ENCODE measurements around the gene CDK14.
"Not testable (repeated sequence)": the region's sequence is repeated elsewhere in the genome, so short reads cannot be mapped to it uniquely, and the experiment has no call there.

The CDK14 gene

GRCh38 chr7:90923541-90923997, 327.4 kb downstream of the CDK14 start:
- DNase-seq: no peak

DNA sequence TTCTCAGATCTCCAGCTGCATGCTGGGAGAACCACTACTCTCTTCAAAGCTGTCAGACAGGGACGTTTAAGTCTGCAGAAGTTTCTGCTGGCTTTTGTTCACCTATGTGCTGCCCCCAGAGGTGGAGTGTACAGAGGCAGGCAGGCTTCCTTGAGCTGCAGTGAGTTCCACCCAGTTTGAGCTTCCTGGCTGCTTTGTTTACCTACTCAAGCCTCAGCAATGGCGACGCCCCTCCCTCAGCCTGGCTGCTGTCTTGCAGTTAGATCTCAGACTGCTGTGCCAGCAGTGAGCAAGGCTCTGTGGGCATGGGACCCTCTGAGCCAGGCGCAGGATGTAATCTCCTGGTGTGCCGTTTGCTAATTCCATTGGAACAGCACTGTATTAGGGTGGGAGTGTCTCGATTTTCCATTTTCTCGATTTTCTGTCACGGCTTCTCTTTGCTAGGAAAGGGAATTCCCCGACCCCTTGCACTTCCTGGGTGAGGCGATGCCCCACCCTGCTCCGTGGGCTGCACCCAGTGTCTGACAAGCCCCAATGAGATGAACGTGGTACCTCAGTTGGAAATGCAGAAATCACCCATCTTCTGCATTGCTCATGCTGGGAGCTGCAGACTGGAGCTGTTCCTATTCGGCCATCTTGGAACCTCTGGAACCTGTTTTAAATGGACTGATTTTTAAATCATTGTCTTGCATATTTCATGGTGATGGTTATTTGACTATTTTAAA, 332.7 kb downstream of the CDK14 start:
- not testable (repeated sequence) for DNase-seq

- DNase-seq: no peak
These were observed 336.1 kb downstream of the CDK14 start for GRCh38 chr7:90931986-90932916.

- DNase-seq: no peak
These were observed 336.9 kb downstream of the CDK14 start for GRCh38 chr7:90933041-90933440.

GRCh38 chr7:90933984-90934383, 337.9 kb downstream of the CDK14 start:
- no peak for DNase-seq

- no peak for DNase-seq
These were observed 342.2 kb downstream of the CDK14 start for GRCh38 chr7:90938371-90938770.

GRCh38 chr7:90939666-90940065, 343.5 kb downstream of the CDK14 start:
- DNase-seq: no peak

DNA sequence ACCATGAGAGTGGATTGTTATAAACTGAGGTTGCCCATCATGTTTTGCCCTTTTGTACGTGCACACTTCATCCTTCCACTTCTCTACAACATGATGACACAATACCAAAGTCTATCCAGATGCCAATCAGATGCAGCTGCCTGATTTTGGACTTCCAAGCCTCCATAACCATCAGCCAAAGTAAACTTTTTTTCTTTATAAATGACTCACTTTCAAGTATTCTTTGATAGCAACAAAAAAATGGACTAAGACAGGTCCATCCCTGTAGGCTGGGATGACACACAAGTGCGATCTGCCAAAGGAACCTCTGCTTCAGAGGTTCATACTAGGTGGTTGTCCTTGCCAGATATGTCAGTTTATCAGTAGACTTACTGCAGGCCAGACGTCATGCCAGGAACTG, 347.9 kb downstream of the CDK14 start:
- DNase-seq: no peak

- no peak for DNase-seq
These were observed 349.1 kb downstream of the CDK14 start for GRCh38 chr7:90945104-90945787.

GRCh38 chr7:90946730-90947501, 350.8 kb downstream of the CDK14 start:
- no peak for DNase-seq

- no peak for DNase-seq
These were observed 352.0 kb downstream of the CDK14 start for GRCh38 chr7:90948085-90948484.

DNA sequence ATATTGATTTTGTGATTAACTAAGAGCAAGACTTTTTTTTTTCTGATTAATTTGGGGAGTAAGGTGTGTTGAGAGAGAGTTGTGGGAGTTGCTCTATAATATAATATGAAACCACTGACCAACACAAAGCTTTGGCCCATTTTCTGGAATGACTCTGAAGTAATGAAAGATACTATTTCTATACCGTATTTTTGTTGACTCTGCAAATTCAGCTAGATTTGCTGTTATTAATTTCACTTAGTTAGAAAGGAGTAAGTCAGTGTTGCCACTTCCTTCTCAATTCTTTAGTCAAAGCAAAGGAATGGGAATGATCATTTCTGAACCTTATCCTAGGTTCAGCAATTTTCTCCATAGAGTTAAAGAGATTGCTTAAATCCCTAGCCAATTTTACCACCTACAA, 355.1 kb downstream of the CDK14 start:
- no peak for DNase-seq

GRCh38 chr7:90951986-90952954, 356.1 kb downstream of the CDK14 start:
- no peak for DNase-seq

DNA sequence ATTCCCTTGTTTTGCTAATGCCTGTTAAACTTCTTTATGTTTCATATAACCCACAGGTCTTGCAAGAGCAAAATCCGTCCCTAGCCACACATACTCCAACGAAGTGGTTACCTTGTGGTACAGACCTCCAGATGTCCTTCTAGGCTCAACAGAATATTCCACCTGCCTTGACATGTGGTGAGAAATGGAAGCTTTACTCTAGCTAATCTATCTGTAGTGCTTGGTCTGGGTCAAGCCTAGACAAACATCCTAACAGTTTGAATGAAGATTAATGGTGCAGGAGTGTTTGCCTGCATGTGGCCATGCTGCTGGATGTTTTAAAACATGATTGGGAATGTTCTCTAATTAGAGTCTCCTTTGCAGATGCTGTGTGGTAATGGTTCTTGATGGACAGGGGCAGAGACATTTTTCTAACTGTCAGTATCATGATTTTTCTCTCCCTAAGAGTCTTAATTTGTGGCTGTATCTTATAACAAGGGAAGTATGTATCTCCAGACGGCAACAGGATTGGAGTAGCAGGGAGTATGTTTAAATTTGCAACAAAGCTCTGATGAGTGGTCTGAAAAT, 359.6 kb downstream of the CDK14 start:
- DNase-seq: no peak

DNA sequence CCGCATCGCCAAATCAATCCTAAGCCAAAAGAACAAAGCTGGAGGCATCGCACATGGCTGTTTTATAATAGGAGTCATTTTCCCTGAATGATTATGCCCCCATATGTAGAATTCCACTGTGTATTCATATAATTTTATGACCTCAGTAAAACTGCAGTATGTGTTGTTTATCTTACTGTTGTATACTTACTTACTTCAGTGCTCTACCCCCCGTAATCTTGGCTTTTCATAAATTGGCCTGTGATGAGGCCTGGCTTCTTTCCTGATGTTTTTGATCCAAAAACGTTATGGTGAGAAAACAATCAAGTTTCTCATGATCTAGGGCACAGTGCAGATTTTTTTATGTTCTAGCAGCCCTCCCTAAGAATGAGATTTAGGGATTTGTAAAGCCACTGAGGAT, 361.8 kb downstream of the CDK14 start:
- DNase-seq: no peak

DNA sequence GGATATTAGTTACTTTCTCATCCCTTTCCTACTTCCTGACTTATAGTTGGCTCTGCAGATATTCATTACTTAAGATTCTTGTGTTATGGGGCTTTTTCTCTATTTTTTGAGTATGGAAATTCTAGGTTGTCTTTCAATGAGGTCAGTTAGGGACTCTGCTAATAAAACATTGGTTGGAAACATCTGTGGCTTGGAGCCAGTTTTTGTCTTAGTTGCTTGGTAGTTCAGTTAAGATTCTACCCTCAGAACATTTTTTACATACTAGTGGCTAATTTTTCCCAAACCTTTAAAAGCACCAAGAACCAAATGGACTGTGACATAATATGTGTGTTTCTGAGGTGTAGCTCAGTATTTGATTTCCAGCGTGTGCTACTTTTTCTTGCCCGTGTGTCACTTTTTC, 362.5 kb downstream of the CDK14 start:
- DNase-seq: no peak

DNA sequence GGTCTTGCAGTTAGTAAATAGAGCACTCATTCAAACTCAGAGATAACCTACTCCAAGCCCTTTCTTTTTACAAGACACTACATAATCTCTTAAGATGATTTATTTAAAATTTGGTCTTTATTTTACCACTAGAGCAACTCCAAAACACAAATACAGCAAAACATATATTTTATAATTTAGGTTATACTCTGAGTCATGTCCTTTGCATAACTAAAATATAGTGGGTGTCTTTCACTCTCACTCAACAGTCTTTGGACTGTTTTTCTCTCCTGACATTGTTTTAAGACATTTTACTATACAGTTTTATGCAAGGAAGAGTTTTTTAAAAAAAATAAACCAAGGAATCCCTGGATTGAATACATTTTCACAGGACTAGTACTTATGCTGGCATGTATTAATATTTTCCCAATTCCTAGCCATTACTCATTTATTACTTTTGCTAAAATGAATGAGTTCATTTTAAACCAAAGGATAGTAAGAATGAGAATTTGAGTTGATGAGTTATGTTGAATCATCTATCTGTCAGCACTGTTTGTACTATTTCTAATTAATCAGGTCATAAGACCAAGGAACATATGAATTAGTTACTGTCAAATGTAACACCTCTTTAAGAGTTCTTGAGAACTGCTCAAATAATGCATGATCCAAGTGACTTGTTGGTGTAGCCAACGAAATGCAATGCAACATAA, 365.1 kb downstream of the CDK14 start:
- no peak for DNase-seq

GRCh38 chr7:90965211-90965610, 369.1 kb downstream of the CDK14 start:
- DNase-seq: no peak

DNA sequence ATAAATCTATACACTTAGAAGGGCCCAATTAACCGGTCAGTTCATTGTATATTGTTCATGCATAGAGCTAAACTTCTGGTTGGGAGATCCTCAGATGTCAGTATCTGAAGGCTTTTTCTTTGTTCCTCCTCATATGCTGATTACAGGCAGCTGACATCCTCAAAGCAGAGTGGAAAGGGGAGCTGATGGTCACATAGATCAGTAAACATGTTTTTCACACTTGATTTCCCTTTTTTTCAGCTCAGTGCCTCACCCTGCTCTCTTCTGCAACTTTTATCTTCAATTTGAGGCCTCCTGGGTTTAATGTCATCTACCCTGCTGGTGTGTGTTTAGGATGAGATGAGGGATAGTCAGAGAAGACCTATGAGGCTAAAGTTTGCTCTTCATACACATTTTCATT, 370.2 kb downstream of the CDK14 start:
- DNase-seq: no peak

GRCh38 chr7:90968871-90969270, 372.8 kb downstream of the CDK14 start:
- no peak for DNase-seq

All from right forelimb (tissue), 1 donor.